ENCODE measurements around the gene PERM1.

DNA sequence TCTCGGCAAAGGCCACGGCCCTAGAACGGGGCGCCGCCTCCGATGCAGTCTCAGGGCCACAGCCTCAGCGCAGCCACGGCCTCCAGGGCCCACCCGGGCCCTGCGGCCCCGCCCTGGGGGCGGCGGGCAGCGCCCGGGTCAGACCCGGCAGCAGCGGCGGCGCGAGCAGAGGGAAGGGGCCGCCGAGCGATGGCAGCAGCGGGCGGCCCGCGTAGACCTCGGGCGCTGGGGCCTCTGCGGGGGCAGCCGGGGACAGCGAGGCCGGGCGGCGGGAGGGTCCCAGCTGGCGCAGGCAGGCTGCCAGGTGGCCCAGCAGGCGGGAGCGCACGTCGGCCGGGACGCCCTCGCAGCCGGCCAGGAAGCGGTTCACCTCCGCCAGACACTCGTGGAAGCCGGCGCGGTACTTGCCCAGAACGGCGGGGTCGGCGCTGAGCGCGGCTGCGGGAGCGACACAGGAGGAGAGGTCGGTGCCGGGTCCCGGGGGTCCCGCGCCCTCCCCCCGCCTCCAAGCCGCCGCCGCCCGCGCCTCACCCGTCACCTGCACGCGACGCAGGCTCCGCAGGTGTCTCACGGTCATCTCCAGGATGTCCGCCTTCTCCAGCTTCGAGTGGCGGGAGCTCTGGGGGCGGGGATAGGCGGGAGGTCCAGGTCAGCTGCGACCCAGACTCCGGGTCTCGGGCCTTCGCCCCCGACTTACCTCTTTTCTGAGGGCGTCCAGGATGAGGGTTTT is 17.3 kb upstream of the PERM1 start:
- no peak for TF ChIP-seq POLR2A (IDR thresholded peaks at IDR 0.05; ENCODE audit: low read length)
- TF ChIP-seq GATA1 (IDR thresholded peaks at IDR 0.05; ENCODE audit: low read depth, low read length), result no peak

Data from erythroblast (primary cell).